GM19324 (cell line): Measurements from ENCODE around the gene MALAT1.

Experiments used
- ATAC-seq: cut with Tn5 transposase; IDR thresholded peaks from one replicate; pipeline ENCODE4 v1.9.1; 2021; ENCODE audit warnings: mild to moderate bottlenecking, moderate library complexity; ENCODE audit not compliant: unreplicated experiment, low FRiP score

MALAT1 gene

DNA sequence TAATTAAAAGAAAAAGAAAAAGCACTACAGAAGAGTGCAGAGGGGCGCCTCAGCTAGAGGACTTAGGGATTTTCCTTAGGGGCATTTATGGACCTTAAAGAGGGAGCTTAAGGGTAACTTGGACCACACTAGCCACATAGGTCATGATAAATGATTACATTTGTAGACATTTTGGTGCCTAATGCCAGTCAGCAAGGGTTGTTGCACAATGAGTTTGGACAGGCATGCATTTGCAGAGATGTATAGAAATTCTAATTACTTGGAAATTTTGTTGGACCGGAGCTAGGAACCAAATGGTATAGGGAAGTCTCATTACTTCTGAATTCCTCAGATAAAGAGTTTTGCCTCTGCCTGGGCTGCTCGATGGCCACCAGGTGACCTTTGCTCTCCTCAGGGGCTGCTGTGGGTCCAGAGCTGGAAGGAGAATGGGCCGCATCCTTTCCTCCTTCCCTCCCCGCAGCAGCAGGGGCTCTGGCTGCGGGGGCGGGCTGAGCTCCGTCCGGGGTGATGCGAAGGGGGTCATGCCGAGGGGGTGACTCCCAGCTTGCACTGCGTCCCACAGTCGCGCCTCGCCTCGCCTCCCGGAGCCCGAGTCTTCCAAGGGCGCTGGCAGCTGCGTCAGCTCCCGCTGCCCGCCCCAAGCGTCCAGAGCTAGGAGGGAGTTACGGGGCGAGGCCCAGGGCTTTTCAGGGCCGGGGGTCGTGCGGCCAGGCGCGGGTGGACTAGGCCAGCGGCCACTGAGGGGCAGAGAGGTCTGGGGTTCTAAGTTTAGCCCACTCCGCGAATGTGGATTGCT lies 20.3 kb upstream of the MALAT1 start:
- no peak for ATAC-seq

DNA sequence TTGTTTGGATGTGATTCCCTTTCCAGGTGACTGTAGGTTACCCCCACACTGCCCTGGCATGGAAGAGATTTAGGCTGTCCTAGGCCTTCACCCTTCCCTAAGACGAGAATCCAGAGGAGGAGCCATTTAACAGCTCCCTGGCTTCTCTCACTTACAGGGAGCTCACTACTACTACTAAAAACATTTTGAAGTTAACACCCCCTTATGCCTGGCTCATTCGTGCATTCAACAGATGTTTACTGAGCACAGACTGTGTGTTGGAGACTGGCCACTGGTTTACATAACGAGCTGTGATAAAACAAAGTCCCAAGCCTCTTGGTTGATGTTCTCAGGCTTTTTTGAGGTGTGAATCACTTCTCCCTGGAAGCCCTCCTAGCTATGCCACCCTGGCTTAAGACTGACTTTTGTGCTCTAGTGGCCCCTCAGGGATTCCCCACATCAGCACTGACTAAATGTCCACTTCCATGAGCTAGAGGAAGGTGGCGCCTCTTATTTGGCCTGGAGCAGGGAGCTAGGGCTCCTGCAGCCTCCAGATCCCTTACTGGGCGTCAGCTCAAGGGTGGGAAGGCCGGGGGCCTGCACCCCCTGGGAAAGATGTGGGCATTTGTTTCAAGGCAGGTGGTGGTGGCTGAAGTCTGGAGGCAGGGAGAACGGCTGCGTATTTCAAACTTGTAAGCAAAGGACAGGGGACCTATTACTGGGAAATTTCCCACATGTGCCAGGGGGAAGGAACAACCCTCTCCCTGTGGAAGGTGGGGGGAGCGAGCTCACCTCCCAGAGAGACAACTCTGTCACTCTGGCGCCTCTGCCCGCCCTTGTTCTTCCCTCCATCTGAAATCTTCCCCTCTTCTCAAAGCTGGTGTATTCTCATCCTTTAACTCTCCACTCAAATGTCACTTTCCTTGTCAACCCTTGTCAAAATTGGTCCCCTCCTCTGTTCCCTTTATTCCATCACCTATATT lies 19.4 kb upstream of the MALAT1 start:
- ATAC-seq = no peak

DNA sequence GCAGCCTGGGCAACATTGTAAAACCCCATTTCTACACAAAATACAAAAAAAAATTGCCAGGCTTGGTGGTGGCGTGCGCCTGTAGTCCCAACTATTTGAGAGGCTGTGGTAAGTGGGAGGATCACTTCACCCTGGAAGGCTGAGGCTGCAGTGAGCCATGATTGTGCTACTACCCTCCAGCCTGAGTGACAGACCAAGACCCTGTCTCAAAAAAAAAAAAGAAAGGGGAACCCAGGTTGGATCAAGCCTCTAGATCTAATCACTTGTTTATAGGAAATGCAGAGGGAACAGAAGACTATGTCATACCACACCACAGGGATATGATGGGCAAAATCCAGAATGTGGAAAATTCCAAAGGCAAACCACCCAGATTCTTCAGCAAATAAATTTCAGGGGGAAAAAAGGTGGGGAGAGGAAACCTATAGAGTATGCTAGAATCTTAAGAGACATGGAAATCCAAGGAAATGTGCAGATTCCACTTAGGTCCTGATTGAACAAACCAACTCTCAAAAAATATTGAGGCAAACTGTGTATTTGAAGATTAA lies 16.5 kb upstream of the MALAT1 start:
- no peak for ATAC-seq

DNA sequence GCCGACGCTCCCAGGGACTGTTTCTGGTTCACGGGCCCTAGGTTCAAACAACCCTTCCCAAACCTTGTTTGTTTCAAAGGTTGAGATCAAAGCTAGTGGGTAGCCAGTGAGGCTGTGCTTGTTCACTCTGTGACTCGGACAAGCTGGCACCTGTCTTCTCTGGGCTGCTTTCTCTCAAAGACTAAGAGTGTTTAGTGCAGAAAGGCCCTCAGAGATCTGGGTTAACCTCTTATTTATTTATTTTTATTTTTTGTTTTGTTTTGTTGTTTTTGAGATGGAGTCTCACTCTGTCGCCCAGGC lies 13.0 kb upstream of the MALAT1 start:
- no peak for ATAC-seq

DNA sequence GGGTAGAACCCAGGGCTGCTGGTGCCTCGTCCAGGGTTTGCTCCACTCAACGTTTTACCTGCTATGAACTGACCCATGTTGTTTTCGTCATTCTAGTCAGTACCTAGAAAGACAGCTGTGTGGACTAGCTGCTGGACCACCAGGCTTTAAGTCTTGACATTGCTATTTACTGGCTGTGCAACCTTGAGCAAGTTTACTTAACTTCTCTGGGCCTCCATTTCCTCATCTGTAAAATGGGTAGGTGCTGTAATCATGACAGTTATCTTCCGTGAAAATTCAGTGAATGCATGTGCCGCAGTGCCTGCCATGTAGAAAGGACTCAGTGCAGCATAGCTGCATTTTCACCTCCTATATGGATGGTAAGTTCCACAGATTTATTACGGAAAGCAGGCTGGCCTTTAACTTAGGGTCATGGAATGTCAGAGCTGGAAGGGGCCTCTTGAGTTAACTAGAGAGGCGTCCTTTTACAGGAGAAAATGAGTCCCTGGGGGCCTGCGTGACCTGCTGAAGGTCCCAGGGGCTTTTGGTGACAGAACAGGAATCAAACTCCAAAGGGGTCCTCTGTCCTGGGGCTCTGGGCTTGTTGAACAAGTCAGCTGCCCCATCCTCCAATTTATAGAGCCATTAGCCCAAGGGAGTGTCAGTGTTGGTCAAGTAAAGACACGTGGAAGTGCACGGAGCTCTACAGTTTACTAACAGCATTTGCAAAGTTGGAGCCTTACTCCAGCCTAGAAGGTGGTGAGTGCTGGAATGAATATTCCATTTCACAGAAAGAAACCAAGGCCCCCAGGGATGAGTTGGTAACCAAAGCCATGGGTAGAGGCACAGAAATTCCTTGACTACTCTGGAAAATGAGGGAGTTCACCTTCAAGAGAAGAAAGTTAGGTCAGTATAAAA lies 12.0 kb upstream of the MALAT1 start:
- no peak for ATAC-seq

DNA sequence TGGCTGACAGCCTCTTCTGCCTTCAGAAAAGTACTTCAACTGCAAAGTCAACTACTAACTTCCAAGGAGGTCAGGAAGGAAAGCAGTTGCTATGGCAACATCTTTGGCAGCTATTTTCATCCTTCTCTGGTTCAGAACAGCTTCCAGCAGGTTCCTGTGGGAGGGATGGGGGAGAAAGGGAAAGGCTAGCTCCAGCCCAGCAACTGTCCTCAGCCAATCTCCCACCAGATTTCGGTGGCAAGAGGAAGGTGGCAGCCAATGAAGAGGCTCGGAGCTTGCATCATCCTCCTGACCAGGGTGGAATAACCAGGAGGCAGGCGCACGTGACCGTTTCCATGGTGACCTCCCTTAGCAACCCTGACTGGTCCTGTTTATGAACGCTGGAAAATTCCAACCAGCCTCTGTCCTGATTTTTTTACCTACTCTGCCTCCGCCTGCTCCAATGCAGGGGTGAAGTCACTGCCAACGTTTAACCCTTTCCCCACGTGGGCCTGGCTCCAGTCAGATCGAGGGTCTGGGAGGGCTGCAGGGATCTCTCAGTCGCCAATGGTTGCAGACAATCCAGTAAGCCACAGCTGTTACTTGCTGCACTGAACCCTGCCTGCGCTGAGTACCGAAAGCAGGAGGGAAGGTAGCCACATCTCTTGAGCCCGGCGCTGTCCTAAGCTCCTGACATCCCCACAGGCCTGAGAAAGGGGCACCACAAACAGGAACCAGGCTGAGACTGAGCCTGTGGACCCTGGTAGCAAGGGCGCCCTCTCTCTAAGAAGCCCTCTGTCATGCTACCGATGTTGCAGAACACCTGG lies 11.2 kb upstream of the MALAT1 start:
- ATAC-seq = no peak

DNA sequence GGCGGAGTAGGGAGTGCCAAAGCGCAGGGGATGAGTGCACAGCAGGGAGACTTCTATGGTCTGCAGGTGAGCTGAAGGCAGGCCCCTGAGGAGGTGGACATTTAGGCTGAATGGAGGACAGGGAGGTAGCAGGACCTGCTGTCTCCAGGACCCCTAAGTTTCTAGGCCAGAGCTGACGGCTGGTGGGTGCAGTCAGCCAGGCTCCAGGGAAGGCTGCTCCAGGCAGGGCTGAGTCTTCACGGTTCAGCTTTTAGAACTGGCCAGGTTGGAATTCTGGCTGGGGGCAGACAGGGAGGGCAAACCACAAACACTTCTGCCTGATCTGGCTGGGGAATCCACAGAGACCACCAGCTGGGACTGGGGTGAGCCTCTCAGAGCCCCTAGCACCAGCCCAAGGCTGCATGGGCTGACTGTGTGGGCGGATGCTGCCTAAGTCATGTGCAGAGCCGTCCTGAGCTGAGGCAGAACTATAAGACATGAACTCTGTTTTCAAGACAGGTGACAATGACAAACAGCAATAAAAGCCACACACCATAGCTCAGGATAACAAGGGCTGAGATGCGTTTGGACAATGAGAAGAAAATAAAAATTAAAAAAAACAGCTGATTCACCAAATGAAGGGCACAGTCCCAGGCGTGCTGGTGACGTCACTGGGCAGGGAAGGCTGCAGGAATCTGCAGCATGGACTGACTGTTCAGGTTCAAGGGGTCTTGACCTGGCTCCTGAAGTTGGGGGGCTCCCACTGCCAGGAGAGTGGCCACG lies 10.4 kb upstream of the MALAT1 start:
- no peak for ATAC-seq

DNA sequence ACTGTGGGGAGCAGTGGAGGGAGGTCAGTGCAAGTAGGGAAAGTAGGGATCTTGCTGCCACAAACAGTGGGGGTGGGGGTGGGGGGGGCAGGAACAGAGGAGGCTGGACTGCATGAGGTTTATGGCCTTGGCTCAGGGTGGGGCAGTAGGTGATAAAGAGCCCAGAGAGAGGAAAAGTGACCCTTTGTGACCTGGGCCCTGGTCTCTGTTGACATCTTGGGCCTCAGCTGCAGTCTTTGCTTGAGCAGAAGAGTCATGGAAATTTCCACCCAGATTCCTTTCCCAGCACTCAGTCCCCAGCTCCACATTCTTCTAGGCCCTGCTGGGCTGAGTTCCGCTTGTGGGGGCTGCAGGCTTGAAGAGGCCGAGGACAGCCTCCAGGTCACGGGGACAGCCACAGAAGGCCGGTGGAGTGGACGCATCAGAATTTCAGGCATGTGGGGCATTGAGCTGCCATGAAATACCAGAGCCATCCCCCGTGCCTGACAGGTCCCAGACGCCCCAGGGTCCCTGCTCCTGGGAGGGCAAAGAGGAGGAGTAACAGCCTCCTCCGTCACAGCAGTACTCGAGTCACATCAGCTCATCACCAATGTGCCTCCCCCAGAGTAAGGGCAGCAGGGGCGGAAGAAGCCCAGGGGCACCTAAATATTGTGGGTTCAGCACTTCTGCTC lies 9.7 kb upstream of the MALAT1 start:
- ATAC-seq = no peak

DNA sequence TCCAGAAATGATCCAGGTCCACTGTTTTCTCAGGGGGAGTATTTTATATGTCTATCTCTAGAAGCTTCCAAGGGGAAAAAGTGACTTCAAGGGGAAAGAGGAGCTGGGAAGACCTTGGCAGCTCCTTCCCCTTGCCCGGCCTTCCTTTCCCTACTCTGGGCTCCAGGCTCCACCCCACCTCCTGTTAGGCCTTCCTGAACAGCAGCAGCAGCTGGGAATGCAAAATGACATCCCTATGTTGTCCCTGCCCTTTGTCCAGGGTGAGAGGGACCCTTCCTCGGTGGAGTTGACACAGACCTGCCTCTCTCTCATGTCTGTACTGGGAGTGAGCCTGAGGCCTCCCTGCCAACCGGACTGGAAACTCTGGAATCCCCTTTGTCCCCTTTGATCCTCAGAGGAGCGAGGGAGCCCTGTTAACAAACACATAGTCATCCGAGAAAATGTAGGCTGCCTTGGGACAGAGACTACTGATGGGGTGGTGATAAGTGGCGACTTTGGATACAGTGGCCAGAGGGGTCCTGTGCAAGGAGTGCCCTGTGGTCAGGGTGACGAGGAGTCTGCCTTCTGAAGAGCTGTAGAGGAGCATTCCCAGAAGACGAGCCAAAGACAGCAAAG lies 9.0 kb upstream of the MALAT1 start:
- ATAC-seq = no peak

DNA sequence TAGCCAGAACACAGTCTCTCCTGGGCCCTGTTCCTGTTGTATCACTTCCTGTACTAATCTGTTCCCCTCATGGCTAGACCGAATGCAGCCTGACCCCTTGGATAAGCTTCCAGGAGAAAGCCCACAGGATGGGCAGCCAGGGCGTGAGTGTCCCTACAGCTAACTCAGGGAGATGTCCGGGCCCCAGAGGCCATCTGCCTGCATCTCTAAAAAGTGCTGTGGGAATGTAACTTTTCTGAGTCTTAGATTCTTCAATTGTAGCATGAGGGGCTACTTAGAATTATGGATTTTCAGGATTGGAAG lies 7.7 kb upstream of the MALAT1 start:
- no peak for ATAC-seq

DNA sequence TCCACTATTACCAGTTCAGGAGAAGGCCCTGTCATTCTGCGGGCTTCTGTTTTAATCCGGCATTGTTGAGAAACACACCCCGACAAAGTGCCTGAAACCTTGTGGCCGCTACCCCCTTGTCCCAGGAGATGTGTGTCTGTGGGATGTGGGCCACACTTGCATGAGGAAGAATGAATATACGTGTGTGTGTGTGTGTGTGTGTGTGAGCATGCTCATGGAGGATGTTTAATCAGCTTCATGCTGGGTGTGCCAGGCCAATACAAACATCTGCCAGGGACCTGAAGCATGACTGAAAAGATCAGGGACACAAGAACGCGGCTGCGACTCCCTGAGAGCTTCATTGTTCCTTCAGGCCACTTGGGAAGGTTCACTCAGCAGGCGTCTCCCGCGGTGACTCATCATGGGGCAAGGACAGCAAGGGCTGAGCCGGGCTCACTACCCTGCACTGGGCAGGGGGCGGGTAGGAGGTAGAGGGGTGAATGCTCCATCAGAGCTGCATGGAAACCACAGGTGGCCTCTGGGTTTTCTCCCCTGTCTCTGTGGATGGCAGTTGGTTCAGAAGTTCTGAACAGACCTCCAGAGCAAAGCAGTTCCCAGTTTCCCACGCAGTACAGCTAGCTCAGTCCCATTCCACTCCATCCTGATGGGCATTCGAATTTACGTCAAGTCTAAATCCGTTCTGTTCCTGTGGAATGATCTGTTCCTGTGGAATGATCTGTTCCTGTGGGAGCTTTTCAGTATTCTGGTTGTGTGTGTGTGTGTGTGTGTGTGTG lies 7.0 kb upstream of the MALAT1 start:
- no peak for ATAC-seq

DNA sequence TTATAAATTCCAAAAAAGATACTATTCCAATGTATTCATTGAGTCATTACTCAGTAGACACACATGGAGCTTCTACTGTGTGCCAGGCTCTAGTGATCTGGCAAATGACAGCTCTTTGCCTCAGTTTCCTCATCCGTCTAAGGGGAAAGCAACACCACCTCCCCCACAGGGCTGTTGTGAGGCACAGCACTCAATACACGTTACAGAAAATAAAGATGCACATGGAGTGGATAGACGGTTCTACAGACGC lies 6.5 kb upstream of the MALAT1 start:
- no peak for ATAC-seq

DNA sequence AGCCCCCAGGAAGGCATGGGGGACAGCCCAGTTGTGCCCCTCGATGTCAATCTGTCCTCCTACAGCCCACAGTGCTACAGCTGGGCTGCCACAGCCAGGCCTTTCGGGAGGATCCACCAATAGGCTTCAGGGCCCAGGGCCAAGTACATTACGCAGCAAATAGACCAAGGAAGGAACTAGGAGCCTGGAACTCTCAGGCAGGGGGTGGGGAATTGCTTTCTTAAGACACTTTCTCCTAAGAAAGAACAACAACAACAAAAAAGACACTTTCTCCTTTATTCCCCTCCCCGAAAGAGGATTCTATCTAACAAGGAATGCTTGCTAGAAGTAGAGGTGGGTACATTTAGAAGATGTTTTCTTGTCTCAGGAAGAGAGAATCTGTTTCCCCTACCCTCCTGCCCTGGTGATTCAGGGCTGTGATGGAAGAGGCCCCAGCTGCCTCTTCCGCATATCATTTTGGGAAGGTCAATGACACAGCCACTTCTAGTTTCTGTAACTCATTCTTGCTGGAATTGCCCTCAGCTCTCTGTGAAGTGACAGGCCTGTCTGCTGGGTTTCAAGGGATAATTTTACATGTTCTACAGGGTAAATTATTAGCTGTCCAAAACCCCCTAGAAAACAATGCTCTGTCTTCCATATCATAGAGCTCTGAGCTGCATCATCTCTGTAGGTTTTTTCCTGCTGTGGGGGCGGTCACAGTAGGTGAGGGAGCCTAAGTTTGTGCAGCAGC lies 6.0 kb upstream of the MALAT1 start:
- no peak for ATAC-seq

DNA sequence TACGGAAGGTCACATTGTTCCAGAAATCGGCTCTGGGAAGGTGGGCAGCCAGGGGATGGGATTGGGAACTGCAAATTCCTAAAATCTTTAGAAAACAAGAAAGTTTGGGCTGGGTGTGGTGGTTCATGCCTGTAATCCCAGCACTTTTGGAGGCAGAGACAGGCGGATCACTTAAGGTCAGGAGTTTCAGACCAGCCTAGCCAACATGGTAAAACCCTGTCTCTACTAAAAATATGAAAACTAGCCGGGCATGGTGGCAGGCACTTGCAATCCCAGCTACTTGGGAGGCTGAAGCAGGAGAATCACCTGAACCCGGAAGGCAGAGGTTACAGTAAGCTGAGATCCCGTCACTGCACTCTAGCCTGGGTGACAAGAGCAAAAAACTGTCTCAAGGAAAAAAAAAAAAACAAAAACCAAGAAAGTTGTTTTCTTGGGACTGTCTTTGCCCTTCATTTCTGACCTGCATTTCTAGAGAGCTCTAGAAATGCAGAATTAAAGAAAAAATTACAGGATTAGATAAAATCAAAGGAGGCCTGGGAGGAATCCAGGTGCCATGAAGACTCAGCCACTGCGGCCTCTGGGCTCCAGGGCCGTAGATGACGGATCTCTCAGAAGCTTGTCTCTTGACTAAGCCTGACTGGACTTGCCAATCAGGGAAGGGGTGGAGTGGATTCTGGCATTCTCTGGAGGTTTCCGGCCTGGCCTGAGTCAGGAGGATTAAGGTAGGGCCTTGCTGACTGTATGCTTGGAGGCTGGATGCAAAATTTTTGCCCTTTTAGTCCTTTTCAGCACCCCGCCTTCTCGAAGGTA lies 5.3 kb upstream of the MALAT1 start:
- no peak for ATAC-seq

DNA sequence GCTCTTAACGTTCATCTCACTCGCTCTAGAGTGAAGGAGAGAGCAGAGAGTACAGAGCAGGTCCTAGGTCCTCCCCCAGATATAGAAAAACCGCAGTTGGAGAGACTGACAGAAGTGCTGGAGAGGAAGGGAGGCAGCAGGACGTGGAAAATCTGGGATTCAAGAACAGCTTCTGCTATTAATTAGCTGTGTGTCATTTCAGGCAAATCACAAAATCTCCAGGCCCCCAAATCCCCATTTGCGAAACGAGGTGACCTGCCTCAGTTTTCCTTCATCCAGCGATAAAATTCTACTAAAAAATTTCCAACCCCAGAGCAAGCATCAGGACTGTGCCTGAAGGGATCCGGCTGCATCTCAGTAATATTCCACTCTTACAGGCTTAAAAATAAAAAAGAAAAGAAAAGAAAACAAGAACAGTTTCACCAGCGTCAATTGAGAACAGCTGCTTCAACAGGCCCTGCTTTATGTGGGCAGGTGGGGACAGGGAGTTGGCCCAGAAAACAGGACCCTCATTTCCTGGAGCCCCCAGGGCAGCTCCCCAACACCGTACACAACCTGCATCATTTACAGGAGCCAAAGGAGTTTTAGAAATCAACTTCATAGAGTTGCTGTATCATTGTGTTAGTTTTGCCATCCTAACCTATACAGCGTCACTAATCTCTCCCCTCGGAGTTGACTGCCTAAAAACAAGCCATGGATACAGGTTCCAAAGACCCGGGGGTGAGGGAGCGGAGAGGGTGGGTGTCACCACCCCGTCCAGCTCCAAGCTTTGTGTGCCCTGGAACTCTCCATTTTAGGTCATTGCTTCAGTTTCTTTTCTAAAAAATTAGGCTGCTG lies 2.3 kb upstream of the MALAT1 start:
- ATAC-seq = no peak
